Activated CD8-positive, alpha-beta T cell treated with anti-CD3 and anti-CD28 coated beads for 36 hours (primary cell): ENCODE data around the gene ASH1L. TPM values are rescaled to one million over a fixed set of nuclear protein-coding genes. Genes with fewer than 3 reads are reported as not detected.

Source experiments
- ATAC-seq: fragments of 200-7000 bp; cut with Tn5 transposase; one replicate; pipeline ENCODE4 v1.10.0; 2021; ENCODE audit warnings: mild to moderate bottlenecking, moderate library complexity
- CTCF ChIA-PET: fragments of 350-600 bp; sonication (Branson Sonifier 250); formaldehyde crosslinking; loops from one replicate; lab custom pipeline; 2021; ENCODE audit warnings: antibody characterized with exemption; lab: Charles Lee
- POLR2A ChIA-PET: fragments of 350-600 bp; sonication (Branson Sonifier 250); formaldehyde crosslinking; loops from one replicate; lab custom pipeline; 2021; ENCODE audit warnings: antibody characterized with exemption; lab: Charles Lee
- DNase-seq: peaks from one replicate; pipeline ENCODE4 v3.0.0-alpha.2; 2020
- H3K27ac Mint-ChIP-seq: one replicate; pipeline ENCODE4 v1.8.0; 2021; ENCODE audit warnings: mild to moderate bottlenecking, mixed read lengths
- H3K27me3 Mint-ChIP-seq: one replicate; pipeline ENCODE4 v1.8.0; 2021; ENCODE audit warnings: mixed read lengths
- H3K36me3 Mint-ChIP-seq: one replicate; pipeline ENCODE4 v1.8.0; 2021; ENCODE audit warnings: low read depth, mixed read lengths
- H3K4me1 Mint-ChIP-seq: one replicate; pipeline ENCODE4 v1.8.0; 2021; ENCODE audit warnings: low read depth, mixed read lengths
- H3K4me3 Mint-ChIP-seq: one replicate; pipeline ENCODE4 v1.8.0; 2021; ENCODE audit warnings: mild to moderate bottlenecking, moderate library complexity, mixed read lengths
- H3K9me3 Mint-ChIP-seq: one replicate; pipeline ENCODE4 v1.8.0; 2021; ENCODE audit warnings: mixed read lengths
- CTCF ChIP-seq: fragments of 200-600 bp; IDR thresholded peaks from one replicate; pipeline ENCODE4 v1.8.0; 2022; ENCODE audit warnings: antibody characterized with exemption, mild to moderate bottlenecking
- intact Hi-C: fragments of 100-400 bp; cut with micrococcal nuclease; formaldehyde crosslinking; loops from one replicate; pipeline ENCODE4 v1.10.0; 2022
- total RNA-seq, 2 experiments: library from RNA; stranded (reverse); gene quantifications; one replicate each; pipeline ENCODE4 v1.2.3, GENCODE V29; 2021

ASH1L gene
- total RNA-seq, 2 experiments from 2014 or later = 30.3 to 31.6 TPM

DNA sequence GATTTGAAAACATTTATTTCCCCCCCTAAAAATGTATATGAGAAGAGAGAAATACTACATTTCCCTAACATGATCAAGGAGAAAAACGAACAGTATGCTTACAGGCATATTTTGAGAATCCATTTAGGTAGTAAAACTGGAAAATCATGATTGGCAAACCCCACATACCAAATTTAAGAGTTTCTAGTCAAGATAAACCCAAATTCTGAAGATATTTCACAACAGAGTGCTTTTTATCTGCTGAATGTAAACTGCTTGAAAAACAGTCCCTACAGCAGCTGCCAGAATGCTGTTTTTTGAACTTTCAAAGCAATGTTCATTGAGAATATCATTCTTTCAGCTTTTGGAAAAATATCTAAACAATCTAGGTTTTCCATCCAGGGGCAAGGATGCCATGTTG, 31.0 kb downstream of the ASH1L start:
- Mint-ChIP-seq H3K4me1 (peaks cover 49% of the 10 kb centered on the region), H3K9me3 (peaks cover 2% of the 10 kb centered on the region), H3K27me3 (no peaks in the 10 kb centered on the region), H3K36me3 (peaks cover 20% of the 10 kb centered on the region), H3K27ac (peak overlapping the region; percentile 32), H3K4me3 (no peak overlapping the region)
- no peak for DNase-seq
- ChIA-PET POLR2A (no interaction called here), CTCF (no interaction called here)
- no peak for ATAC-seq
- intact Hi-C loops = no loop called here
- TF ChIP-seq CTCF = no peak

- Mint-ChIP-seq H3K4me1 (peaks cover 43% of the 10 kb centered on the region), H3K4me3 (no peak overlapping the region), H3K9me3 (peaks cover 2% of the 10 kb centered on the region), H3K36me3 (peaks cover 20% of the 10 kb centered on the region), H3K27me3 (no peaks in the 10 kb centered on the region), H3K27ac (no peak overlapping the region)
- DNase-seq (no peak), ATAC-seq (no peak)
- no peak for TF ChIP-seq CTCF
- CTCF ChIA-PET = interaction anchor here (1.3 kb wide), 1 partner anchor 10 kb away, joined by 3 read pairs; no protein-coding TSS in a partner anchor
- intact Hi-C loops = no loop called here
- POLR2A ChIA-PET = no interaction called here
These were observed 32.7 kb downstream of the ASH1L start for GRCh38 chr1:155529929-155530328.

DNA sequence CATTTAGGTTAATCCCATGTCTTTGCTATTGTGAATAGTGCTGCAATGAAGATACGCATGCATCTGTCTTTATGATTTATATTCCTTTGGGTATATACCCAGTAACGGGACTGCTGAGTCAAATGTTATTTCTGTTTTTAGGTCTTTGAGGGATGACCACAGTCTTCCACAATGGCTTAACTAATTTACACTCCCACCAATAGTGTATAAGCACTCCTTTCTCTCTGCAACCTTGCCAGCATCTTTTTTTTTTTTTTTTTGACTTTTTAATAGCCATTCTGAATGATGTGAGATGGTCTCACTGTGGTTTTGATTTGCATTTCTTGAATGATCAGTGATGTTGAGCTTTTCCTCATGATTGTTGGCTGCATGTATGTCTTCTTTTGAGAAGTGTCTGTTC, 33.5 kb downstream of the ASH1L start:
- CTCF ChIA-PET = interaction anchor here (0.7 kb wide), 1 partner anchor 413 kb away, joined by 3 read pairs; no protein-coding TSS in a partner anchor
- TF ChIP-seq CTCF = no peak
- DNase-seq (no peak), ATAC-seq (no peak)
- H3K36me3 Mint-ChIP-seq = peaks cover 14% of the 10 kb centered on the region
- H3K27me3 Mint-ChIP-seq = no peaks in the 10 kb centered on the region
- POLR2A ChIA-PET = no interaction called here
- peaks cover 40% of the 10 kb centered on the region for H3K4me1 Mint-ChIP-seq
- H3K4me3 Mint-ChIP-seq = no peak overlapping the region
- intact Hi-C loops = no loop called here
- H3K9me3 Mint-ChIP-seq = peaks cover 2% of the 10 kb centered on the region
- peak overlapping the region; percentile 12 for H3K27ac Mint-ChIP-seq

- DNase-seq (no peak), ATAC-seq (no peak)
- Mint-ChIP-seq H3K27ac (no peak overlapping the region), H3K9me3 (no peaks in the 10 kb centered on the region), H3K4me3 (no peak overlapping the region), H3K4me1 (peaks cover 38% of the 10 kb centered on the region), H3K27me3 (no peaks in the 10 kb centered on the region), H3K36me3 (peaks cover 11% of the 10 kb centered on the region)
- intact Hi-C loops = no loop called here
- POLR2A ChIA-PET = interaction anchor here (0.6 to 1.3 kb wide), 5 partner anchors 9 to 220 kb away, joined by 3 to 10 read pairs (median 3); no protein-coding TSS in a partner anchor
- no peak for TF ChIP-seq CTCF
- CTCF ChIA-PET = no interaction called here
These were observed 34.9 kb downstream of the ASH1L start for GRCh38 chr1:155527677-155528076.

DNA sequence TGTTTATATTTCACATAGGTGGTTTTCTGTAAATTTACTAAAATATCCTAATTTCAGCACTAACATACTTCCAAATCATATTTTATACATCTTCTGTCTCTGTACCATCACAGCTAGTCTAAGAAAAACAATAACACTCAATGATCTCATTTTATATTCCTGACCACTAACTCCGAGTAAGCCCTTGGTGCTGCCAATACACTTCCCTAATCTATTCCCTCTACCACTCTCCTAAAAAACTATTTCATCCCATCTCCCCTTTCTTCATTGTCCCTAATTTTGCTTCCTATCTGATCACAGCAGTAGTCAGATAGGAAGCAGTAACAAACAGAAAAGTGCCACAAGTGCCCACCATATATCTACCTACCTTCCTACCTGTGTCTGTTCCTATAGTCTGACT, 36.2 kb downstream of the ASH1L start:
- H3K9me3 Mint-ChIP-seq = no peaks in the 10 kb centered on the region
- H3K4me1 Mint-ChIP-seq = peaks cover 34% of the 10 kb centered on the region
- intact Hi-C loops = no loop called here
- POLR2A ChIA-PET = interaction anchor here (0.7 to 1.3 kb wide), 3 partner anchors 10 to 329 kb away, joined by 3 to 10 read pairs (median 3); no protein-coding TSS in a partner anchor
- H3K27me3 Mint-ChIP-seq = no peaks in the 10 kb centered on the region
- CTCF ChIA-PET = no interaction called here
- H3K27ac Mint-ChIP-seq = no peak overlapping the region
- H3K36me3 Mint-ChIP-seq = peaks cover 13% of the 10 kb centered on the region
- DNase-seq = no peak
- ATAC-seq = no peak
- no peak overlapping the region for H3K4me3 Mint-ChIP-seq
- TF ChIP-seq CTCF = no peak
